PC-9 (cell line): ENCODE results near the gene PLCH2.

Experiments
- EZH2 ChIP-seq: fragments of 200-600 bp; sonication (generic); IDR thresholded peaks from 2 replicates; pipeline ENCODE4 v1.8.0; 2017; ENCODE audit warnings: antibody characterized with exemption, low read depth
- TF ChIP-seq, protein P1 (sequence below): fragments of 200-600 bp; sonication (generic); conservative IDR thresholded peaks from 2 replicates; pipeline ENCODE4 v1.6.1; 2017; ENCODE audit warnings: mixed run types, antibody characterized with exemption, mild to moderate bottlenecking, moderate library complexity

DNA sequence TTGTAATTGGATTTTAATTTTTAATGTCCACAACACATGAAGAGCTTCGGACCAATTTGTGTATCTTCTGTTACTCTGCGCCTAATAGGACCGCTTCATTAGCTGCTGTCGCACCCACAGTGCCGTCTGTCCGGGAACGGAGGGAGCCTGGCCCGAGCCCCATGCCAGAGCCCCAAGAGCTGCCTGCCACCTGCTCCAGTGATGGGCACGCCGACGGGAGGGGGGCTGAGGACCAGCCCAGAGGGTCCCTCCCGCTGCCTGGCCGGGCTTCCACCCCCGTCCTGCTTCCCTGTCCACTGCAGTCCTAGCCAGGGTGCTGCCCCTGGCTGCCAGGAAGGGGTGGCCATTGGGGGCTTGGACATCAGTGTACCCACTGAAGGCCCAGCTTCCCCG is 30.3 kb upstream of the PLCH2 start:
- no peak for TF ChIP-seq EZH2
- TF ChIP-seq, protein P1, sequence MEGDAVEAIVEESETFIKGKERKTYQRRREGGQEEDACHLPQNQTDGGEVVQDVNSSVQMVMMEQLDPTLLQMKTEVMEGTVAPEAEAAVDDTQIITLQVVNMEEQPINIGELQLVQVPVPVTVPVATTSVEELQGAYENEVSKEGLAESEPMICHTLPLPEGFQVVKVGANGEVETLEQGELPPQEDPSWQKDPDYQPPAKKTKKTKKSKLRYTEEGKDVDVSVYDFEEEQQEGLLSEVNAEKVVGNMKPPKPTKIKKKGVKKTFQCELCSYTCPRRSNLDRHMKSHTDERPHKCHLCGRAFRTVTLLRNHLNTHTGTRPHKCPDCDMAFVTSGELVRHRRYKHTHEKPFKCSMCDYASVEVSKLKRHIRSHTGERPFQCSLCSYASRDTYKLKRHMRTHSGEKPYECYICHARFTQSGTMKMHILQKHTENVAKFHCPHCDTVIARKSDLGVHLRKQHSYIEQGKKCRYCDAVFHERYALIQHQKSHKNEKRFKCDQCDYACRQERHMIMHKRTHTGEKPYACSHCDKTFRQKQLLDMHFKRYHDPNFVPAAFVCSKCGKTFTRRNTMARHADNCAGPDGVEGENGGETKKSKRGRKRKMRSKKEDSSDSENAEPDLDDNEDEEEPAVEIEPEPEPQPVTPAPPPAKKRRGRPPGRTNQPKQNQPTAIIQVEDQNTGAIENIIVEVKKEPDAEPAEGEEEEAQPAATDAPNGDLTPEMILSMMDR: no peak
